Measurements from ENCODE around the gene GUCY1A1.
"Not testable (repeated sequence)": the region's sequence is repeated elsewhere in the genome, so short reads cannot be mapped to it uniquely, and the experiment has no call there.

The GUCY1A1 gene

DNA sequence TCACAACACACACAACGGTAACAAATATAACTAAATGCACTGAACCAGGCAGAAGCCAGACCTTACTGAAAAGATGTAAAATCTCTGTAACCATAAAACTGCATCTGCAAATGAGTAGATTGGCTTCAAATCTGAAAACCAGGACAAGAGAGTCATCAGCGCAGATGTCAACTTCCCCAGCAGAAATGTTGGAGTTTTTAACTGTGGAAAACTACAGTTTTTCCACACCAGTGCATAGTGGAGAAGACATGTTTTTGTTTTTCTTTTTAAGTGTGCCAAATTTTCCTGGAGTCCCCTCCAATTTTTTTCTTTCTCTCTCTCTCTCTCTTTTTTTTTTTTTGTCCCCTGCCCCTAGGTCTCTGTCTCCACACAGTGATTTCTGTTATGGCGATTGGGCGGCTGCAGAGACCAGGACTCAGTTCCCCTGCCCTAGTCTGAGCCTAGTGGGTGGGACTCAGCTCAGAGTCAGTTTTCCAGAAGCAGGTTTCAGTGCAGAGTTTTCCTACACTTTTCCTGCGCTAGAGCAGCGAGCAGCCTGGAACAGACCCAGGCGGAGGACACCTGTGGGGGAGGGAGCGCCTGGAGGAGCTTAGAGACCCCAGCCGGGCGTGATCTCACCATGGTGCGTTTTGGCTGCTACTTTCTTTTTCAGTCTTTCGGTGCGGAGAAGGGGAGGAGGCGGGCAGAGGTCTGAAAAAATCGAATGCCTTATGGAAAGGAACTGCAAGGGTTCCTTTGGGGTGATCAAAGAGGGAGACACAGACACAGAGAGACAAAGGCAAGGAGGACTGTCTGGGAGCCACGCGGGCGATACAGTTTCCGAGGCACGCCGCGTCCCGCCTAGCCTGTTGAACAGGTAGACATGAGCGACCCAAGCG, at the start of gene GUCY1A1:
TSS of gene GUCY1A1 (plus strand) at position 505 of the 878 bp plus-strand sequence. CDS start 30,020 bp downstream, outside the sequence.
- DNase-seq (ENCODE audit: low read depth in 2 of 2): no peak

GRCh38 chr4:155617296-155617695, 49.4 kb upstream of the GUCY1A1 start:
- DNase-seq (ENCODE audit: low read depth in 2 of 2): no peak

- no peak for DNase-seq (ENCODE audit: low read depth in 2 of 2)
These were observed 48.3 kb upstream of the GUCY1A1 start for GRCh38 chr4:155618183-155618838.

DNA sequence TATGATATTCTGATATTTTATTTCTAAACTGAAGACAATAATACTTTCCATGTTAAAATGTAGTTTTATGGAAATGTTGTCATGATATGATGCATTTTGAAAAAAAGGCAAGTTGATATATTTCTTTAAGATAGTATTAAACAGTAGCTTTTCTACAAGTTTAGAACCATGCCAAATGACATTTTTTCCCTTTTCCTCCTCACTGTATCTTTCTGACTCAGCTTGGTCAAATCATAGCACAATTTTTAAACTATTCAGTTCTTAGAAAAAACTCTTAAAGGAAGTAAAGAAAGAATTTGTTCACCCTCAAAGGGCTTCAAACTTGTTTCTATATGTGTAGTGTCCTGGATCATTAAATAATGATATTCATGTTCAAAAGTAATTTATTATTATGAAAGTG, 46.0 kb upstream of the GUCY1A1 start:
- no peak for DNase-seq (ENCODE audit: low read depth in 2 of 2)

DNA sequence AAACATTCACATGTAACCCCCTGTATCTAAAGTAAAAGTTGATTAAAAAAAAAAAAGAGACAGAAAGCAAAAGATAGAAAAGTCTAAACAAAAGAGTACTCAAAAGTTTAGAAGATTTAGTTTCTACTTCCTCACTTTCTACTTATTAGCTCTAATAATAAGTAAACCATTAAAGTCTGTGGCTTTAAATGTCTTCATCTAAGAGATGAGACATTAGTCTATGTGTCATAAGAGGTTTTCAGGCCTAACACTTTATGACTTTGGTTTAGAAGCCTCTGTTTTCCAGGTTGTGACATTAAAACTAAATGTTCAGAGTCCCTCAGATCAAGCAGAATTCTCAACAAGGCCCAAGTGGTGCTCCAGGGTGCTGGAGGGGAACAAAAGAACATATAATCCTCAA, 42.2 kb upstream of the GUCY1A1 start:
- DNase-seq (ENCODE audit: low read depth in 2 of 2): no peak

DNA sequence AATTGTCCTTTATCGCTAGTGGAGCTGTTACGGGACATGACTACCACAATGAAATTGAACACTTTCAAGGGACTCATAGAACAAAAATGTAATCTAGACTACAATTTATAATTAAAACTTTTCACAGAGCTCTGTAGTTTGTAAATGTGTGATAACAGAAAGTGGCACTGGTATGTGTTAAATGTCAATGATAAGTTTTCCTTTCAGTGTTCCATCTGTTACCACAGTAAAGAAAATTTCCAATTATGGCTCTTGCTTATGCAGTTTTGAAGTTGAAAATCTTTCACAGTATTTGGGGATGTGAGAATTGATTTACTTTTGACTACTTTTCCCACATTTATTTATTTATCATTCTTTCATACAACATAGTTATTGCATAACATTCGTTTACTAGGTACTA, 40.1 kb upstream of the GUCY1A1 start:
- DNase-seq (ENCODE audit: low read depth in 2 of 2): no peak

GRCh38 chr4:155629183-155629825, 37.3 kb upstream of the GUCY1A1 start:
- no peak for DNase-seq (ENCODE audit: low read depth in 2 of 2)

DNA sequence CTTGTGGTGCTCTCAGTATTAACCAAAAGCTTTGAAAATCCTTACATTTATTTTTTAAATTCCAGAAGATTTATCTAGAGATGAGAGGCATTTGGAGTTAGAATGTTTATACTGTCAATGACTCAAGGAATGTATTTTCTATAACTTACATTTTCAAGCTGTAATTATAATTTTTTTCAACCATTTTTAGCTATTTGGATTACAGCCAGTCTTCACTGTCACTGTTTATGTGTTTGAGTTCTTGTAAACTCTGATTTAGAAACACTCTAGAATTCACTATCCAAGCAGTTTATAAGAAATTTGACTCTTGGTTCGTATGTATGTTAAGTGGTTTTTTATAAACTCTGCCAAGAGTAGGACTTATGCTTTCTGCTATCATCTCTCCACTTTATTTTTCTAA, 36.7 kb upstream of the GUCY1A1 start:
- no peak for DNase-seq (ENCODE audit: low read depth in 2 of 2)

DNA sequence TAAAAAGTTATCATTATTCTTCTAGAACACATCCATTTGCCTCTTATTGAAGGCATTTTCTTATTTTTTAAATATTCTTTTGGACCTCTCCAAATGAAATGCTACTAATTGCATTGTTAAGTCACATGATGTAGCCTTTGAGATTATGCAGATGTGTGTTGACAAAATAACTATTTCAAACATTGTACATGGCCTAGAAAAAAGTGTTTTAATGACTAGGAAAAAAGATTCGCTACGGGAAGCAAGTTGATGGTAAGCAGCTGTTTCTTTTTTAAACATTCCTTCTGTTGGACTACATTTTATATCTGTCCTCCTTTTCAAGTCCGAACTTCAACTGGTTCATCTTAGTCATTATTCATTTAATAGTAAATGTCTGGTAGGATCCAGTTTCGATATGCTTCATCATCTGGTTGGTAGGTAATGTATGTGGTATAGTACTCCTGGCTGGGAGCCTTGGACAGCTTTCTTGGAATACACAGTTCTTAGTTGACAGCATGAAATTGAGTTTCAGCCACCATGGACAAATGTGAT, 34.3 kb upstream of the GUCY1A1 start:
- DNase-seq (ENCODE audit: low read depth in 2 of 2): no peak

DNA sequence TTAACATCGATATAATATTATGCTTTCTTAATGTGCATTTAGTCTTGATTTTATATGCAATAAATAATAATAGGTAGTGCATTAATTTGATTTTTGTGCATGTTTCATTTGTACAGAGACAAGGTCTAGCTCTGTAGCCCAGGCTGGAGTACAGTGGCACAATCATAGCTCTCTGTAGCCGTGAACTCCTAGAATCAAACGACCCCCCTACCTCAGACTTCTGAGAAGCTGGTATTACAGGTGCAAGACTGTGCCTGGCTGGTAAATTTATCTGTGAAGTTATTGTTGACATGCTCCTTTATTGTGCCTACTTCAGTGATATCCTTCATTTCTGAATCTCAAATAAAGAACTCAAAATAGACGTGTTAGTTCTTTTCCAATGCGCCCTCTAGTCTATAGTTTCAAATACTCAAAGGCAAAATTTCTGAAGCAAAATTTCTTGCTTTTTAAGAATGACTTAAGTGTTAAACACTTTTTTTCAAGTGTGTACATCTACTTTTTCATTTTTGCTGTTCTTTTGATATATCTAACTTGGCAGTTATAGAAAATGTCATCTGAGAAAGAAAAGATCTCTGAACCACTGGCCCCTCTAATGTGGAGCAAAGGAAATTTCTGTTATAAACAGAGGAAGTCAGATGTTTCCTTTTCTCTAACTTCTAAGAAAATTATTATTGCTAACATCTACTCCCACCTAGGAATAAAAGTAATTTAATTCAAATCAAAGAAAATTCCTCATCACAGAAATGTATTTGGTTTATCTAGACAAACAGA, 28.3 kb upstream of the GUCY1A1 start:
- DNase-seq (ENCODE audit: low read depth in 2 of 2): no peak

DNA sequence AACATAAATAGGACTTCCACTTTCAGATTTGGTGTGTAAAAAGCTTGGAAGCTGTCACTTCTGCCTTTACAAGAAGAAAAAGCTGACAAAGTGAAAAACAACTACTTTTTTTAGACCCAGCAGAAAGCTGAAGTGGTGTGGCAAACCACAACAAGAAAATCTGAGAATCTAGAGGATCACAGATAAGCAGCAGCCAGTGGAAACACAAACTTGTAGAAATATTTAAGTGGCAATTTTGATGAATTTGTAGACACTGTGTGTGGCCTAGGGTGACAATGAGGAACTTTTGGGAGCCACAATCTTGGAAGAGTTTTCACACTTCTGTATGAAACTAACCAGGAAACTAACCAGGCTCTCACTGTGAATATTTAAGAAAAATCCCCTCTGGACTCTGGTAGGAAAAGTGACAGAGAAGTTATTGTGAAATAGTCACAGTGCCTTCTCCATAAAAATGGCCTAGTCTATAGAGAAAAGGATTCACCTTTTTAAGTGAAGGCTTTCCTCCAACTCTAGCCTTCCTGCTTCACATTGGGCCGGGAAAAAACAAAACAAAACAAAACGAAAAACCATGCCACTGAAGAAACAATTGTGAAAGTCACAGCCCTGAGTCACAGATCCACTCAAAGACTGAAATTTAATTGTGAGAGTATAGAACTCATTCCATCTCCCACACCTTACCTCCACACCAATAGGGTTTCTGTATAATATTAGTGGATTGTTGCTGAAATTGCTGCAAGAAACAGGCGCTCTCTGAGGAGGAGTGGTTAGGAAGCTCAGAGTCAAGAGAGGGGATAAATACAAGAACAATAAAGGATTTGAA, 26.7 kb upstream of the GUCY1A1 start:
- DNase-seq (ENCODE audit: low read depth in 2 of 2): no peak

GRCh38 chr4:155640751-155641150, 25.9 kb upstream of the GUCY1A1 start:
- DNase-seq (ENCODE audit: low read depth in 2 of 2): no peak

DNA sequence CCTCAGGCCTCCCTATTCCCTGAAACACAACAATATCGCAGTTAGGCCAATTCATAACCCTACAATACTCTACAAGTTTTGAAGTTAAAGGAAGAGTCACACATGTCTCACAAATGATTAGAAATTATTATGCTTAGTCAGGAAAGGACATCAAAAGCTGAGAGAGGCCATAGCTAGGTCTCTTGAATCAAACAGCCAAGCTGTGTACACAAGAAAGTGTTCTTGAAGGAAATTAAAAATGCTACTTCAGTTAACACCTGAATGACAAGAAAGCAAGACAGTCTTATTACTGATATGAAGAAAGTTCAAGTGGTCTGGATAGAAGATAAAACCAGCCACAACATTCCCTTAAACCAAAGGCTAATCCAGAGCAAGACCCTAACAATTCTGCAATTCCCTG, 23.6 kb upstream of the GUCY1A1 start:
- DNase-seq (ENCODE audit: low read depth in 2 of 2): no peak

- DNase-seq (ENCODE audit: low read depth in 2 of 2): no peak
These were observed 20.6 kb upstream of the GUCY1A1 start for GRCh38 chr4:155646001-155646400.

DNA sequence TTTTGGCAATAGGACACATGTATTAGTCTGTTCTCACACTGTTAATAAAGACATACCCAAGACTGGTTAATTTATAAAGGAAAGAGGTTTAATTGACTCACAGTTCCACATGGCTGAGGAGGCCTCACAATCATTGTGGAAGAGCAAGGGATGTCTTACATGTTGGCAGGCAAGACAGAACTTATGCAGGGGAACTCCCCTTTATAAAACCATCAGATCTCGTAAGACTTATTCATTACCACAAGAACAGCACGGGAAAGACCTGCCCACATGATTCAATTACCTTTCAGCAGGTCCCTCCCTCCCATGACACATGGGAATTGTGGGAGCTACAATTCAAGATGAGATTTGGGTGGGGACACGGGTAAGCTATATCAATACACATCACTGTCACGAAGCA, 15.9 kb upstream of the GUCY1A1 start:
- not testable (repeated sequence) for DNase-seq (ENCODE audit: low read depth in 2 of 2)

- no peak for DNase-seq (ENCODE audit: low read depth in 2 of 2)
These were observed 13.6 kb upstream of the GUCY1A1 start for GRCh38 chr4:155653052-155653451.

DNA sequence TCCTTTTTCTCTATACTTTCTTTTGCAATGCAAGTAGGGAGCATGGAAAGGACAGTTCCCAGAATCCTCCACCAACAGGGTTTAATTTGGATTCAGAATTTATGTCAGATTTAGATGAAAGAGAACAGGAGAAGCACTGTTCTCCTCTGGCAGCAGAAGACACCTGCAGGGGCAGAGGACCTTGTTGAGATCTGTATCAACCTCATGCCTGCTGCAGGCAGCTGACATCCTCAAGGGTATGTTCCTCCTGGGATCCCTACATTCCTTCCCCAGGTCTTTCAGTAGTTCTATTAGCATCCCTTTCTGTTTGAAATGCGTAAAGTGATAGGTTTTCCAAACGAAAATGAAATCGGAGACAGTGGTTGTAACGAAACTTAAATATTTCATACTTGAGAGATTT, 10.6 kb upstream of the GUCY1A1 start:
- no peak for DNase-seq (ENCODE audit: low read depth in 2 of 2)

DNA sequence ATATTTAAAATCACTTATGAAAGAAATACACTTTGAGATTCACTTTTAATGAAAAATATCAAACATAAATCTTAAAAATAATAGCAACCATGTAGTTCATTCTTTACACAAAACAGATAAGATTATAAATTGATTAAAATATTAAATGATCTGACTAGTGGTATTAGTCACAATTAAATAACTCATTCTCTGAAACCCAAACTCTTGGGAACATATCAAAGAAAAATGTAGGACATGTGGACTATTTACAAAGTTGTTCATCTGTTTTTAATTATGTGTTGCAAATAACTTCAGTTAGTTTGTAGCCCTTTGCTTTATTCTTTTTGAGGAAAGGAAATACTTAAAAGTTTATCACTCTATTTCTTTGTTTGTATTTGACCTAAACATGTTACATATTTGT, 9.5 kb upstream of the GUCY1A1 start:
- DNase-seq (ENCODE audit: low read depth in 2 of 2): no peak

DNA sequence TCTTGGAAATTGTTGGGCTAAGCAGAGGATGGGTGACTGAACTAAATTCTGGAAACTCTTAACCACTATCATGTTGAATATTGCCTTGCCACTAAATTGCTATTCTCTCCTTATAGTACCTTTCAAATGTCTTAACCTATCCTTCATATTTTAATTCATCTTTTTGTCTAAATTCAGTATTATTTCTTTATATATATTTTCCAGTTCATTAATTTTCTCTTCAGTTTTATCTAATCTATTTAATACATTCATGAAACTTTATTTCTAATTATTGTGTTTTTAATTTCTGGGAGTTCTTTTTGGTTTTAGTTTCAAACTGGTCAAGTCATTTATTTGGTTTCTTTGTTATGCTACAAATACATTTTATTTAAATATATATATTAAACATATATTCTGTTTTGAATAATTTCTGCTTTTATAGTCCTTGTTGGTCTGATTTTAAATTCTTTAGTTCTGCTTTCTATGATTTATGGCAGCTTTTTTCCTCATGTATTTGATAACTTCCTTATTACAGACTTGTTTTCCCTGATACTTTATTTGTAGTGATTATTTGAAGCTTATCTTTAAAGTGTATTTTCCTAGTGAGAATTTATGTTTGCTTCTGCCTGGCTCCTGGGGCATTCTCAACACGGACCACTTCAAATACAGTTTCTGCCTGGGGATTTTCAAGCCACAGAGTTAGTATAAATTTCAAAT, 8.5 kb upstream of the GUCY1A1 start:
- no peak for DNase-seq (ENCODE audit: low read depth in 2 of 2)

DNA sequence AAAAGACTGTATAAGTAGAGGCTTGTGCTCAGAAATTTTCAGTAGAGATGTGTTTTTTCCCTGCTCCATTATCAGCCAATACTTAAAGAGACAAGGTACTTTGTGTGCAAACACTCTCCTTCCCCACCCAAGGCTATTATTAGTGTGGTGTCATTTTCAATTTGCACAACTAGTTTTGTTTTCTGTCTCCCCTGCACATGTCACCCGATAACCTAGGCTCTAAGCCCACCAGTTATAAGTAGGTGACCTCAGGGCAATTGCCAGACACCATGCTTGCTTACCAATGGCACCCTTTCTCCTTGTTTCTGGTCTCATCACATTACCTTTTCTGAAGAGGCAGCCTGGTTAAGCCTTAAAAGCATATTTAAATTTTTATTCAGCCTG, 8.0 kb upstream of the GUCY1A1 start:
- no peak for DNase-seq (ENCODE audit: low read depth in 2 of 2)

Measured in stimulated activated CD8-positive, alpha-beta memory T cell treated with anti-CD3 and anti-CD28 coated beads, Interleukin-7, amount 100 ng/mL, for 4 hours (primary cell).